ENCODE measurements around the gene CHMP1A. TPM values are rescaled to one million over a fixed set of nuclear protein-coding genes. Genes with fewer than 3 reads are reported as not detected.

The CHMP1A gene
- total and polyA plus RNA-seq, 2 of the 8 experiments (the other 6 are each of a cell fraction or from before 2014, with no cell fraction given): 64.4 to 75.8 TPM

GRCh38 chr16:89678258-89678657 lies 20.8 kb upstream of the CHMP1A start:
- H2BK20ac ChIP-seq (ENCODE audit: low read length): no peak overlapping the region
- H3K27me3 ChIP-seq (replicated peaks in 1 of 4; ENCODE audit: control insufficient read depth in 3 of 4, extremely low read depth in 1 of 4, insufficient read depth in 3 of 4, low read length in 3 of 4): no peaks in the 10 kb centered on the region
- no peak overlapping the region for H3K14ac ChIP-seq (ENCODE audit: insufficient read length)
- H4K91ac ChIP-seq (replicated peaks; ENCODE audit: insufficient read length, low read length): no peak overlapping the region
- no peaks in the 10 kb centered on the region for H3K79me2 ChIP-seq (ENCODE audit: control insufficient read depth in 1 of 2, insufficient read depth in 2 of 2, low read length in 2 of 2)
- no peak overlapping the region for H2BK15ac ChIP-seq (ENCODE audit: low read length)
- no peaks in the 10 kb centered on the region for H3K79me1 ChIP-seq (ENCODE audit: low read depth, low read length)
- TF ChIP-seq GABPA (IDR thresholded peaks at IDR 0.05; ENCODE audit: borderline replicate concordance, insufficient read depth, low read length): no peak
- H3K18ac ChIP-seq (ENCODE audit: extremely low read depth, low read length): no peak overlapping the region
- no peak for FAIRE-seq
- ChIA-PET CTCF (ENCODE audit: partially characterized antibody) (interaction anchor here (0.6 to 2.3 kb wide), 5 partner anchors 10 to 271 kb away, joined by 3 to 8 read pairs (median 3); no protein-coding TSS in a partner anchor), POLR2A (ENCODE audit: partially characterized antibody) (no interaction called here)
- H3K9ac ChIP-seq (replicated peaks in 1 of 4; ENCODE audit: extremely low read depth in 1 of 4, low read depth in 3 of 4, low read length in 3 of 4): no peak overlapping the region
- no peak overlapping the region for H2AFZ ChIP-seq (ENCODE audit: low read length)
- H3K4me2 ChIP-seq (ENCODE audit: insufficient read depth in 1 of 2, low read depth in 2 of 2, low read length in 2 of 2): no peak overlapping the region
- peaks cover 28 to 41% of the 10 kb centered on the region in 2 experiments for H3K9me3 ChIP-seq (ENCODE audit: insufficient read depth in 2 of 2, low read depth in 1 of 2, low read length in 1 of 2)
- H3K27ac ChIP-seq (ENCODE audit: low read depth, low read length): no peak overlapping the region
- H2BK120ac ChIP-seq (replicated peaks; ENCODE audit: low read depth, low read length): no peak overlapping the region
- no peak overlapping the region for H2BK12ac ChIP-seq (ENCODE audit: low read depth, low read length)
- H3K4ac ChIP-seq (replicated peaks; ENCODE audit: insufficient read length, low read depth, low read length): no peak overlapping the region
- no peaks in the 10 kb centered on the region for H3K4me1 ChIP-seq (replicated peaks in 1 of 4; ENCODE audit: control insufficient read depth in 3 of 4, insufficient read depth in 4 of 4, low read length in 3 of 4)
- no peak overlapping the region for H2BK5ac ChIP-seq (ENCODE audit: low read depth, low read length)
- H3K36me3 ChIP-seq (ENCODE audit: control insufficient read depth in 2 of 4, insufficient read depth in 4 of 4, low read length in 3 of 4): peaks cover 0 to 16% (median 3%) of the 10 kb centered on the region in 4 experiments; a peak in 3 of 8 replicates
- no peaks in the 10 kb centered on the region for H4K20me1 ChIP-seq (replicated peaks in 1 of 2; ENCODE audit: control insufficient read depth in 1 of 2, insufficient read depth in 2 of 2, low read length in 2 of 2)
- H2AK5ac ChIP-seq (ENCODE audit: low read depth, low read length): no peak overlapping the region
- no peak overlapping the region for H3K4me3 ChIP-seq (ENCODE audit: extremely low read depth in 1 of 4, insufficient read depth in 2 of 4, low read depth in 3 of 4, low read length in 4 of 4)
- 91% methylated on average over 2 of the region's 2 CpGs; no CpG with 5 or more reads in 1 of the 2 experiments for WGBS, 2 experiments (ENCODE audit: extremely low coverage in 1 of 2, insufficient coverage in 1 of 2, insufficient read length in 1 of 2, insufficient replicate concordance in 2 of 2, low coverage in 1 of 2, low lambda C conversion rate in 2 of 2, missing lambda C conversion rate in 1 of 2)
- no peak overlapping the region for H3K23ac ChIP-seq (ENCODE audit: insufficient read length)
- DNase-seq (ENCODE audit: low read depth in 1 of 2, low spot score in 2 of 2): no peak
- no peak overlapping the region for H4K8ac ChIP-seq (ENCODE audit: extremely low read depth, insufficient read depth, low read length)
- H4K5ac ChIP-seq (ENCODE audit: insufficient read length, low read depth, low read length): no peak overlapping the region
- H3K23me2 ChIP-seq (ENCODE audit: low read depth, low read length): no peaks in the 10 kb centered on the region
- H3K56ac ChIP-seq (replicated peaks; ENCODE audit: insufficient read length, low read depth, low read length): no peak overlapping the region

All from H1 (cell line).